Skeletal muscle tissue (tissue), 4 donors: ENCODE results near the gene CHAMP1. TPM values are rescaled to one million over a fixed set of nuclear protein-coding genes. Genes with fewer than 3 reads are reported as not detected.
A peak's percentile ranks its signal among the peaks of the same experiment; 100 is the strongest.

Experiments used
- H3K27ac ChIP-seq: one replicate; pipeline ENCODE4 v1.7.0; 2013; ENCODE audit warnings: mild to moderate bottlenecking, low read depth, low read length, inconsistent platforms
- H3K27me3 ChIP-seq, 3 donors: one replicate each; pipeline ENCODE4 v1.7.0; 2013; ENCODE audit warnings: low read length in 3 of 3; ENCODE audit not compliant: control insufficient read depth in 3 of 3, insufficient read depth in 3 of 3
- H3K36me3 ChIP-seq, 3 donors: one replicate each; pipeline ENCODE4 v1.7.0; 2013; ENCODE audit warnings: low read length in 3 of 3; ENCODE audit not compliant: control insufficient read depth in 3 of 3, insufficient read depth in 3 of 3
- H3K4me1 ChIP-seq, 3 donors: one replicate each; pipeline ENCODE4 v1.7.0; 2013; ENCODE audit warnings: low read length in 3 of 3, mild to moderate bottlenecking in 3 of 3; ENCODE audit not compliant: control insufficient read depth in 3 of 3, insufficient read depth in 3 of 3
- H3K4me3 ChIP-seq, 3 donors: one replicate each; pipeline ENCODE4 v1.7.0; 2013; ENCODE audit warnings: low read length in 3 of 3
- H3K9ac ChIP-seq, 3 donors: one replicate each; pipeline ENCODE4 v1.7.0; 2013; ENCODE audit warnings: low read length in 3 of 3, mild to moderate bottlenecking in 3 of 3, moderate library complexity in 2 of 3, low read depth in 1 of 3
- H3K9me3 ChIP-seq, 3 donors: one replicate each; pipeline ENCODE4 v1.7.0; 2013; ENCODE audit warnings: low read length in 3 of 3; ENCODE audit not compliant: control insufficient read depth in 3 of 3
- total RNA-seq: library from RNA; depleted of rRNA; stranded (reverse); fragments of >200 nt; gene quantifications from one replicate; pipeline ENCODE4 v1.2.3, GENCODE V29; 2014
- donor health status: Osteomylitis.

Gene CHAMP1
- total RNA-seq, 1 donor from 2014 or later: 5.2 TPM

DNA sequence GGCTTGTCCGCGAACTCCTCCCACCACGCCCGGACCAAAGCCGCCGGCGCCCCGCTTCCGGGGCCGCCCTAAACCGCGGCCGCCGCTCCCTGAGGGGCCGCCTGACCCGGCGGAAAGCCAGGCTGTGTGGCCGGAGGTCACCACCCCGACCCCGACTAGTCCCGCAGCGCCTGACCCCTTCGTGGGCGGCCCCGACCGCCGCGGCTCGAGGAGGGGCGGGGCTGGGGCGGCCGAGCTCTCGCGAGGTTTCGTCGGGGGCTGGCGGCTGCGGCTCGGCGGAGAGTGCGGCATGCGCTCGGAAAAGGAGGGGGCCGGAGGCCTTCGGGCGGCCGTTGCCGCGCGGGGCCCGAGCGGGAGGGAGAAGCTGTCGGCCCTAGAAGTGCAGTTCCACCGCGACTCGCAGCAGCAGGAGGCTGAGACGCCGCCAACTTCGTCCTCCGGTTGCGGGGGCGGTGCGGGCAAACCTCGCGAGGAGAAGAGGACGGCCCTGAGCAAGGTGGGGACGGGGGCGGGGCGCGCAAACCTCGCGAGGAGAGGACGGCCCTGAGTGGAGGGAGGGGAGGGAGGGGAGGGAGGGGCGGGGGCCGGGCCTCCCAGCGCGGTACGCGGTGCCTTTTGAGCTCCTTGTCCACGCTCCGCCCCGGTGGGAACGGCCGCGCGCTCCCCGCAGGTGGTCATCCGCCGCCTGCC, 32.8 kb upstream of the CHAMP1 start, which contains the start of gene UPF3A:
Gene UPF3A, plus strand, starts transcription at position 251 of the 690 bp plus-strand sequence. Its CDS starts 39 bp downstream, at position 290.
- Histone ChIP-seq H3K4me1 (peaks cover 4 to 13% (median 8%) of the 10 kb centered on the region in 3 donors), H3K27me3 (no peaks in the 10 kb centered on the region), H3K9ac (peak within 1 kb of the TSS; percentile 85 to 90 (median 86)), H3K36me3 (peaks cover 6 to 19% (median 18%) of the 10 kb centered on the region in 3 donors), H3K27ac (peak within 1 kb of the TSS; percentile 91), H3K9me3 (no peaks in the 10 kb centered on the region), H3K4me3 (peak within 1 kb of the TSS; percentile 82 to 88 (median 86))

- Histone ChIP-seq H3K4me3 (peak overlapping the region; percentile 79 to 88 (median 82)), H3K9ac (peak overlapping the region; percentile 79 to 84 (median 83)), H3K36me3 (peaks cover 10 to 26% (median 22%) of the 10 kb centered on the region in 3 donors), H3K9me3 (no peaks in the 10 kb centered on the region), H3K4me1 (peaks cover 4 to 13% (median 8%) of the 10 kb centered on the region in 3 donors), H3K27me3 (no peaks in the 10 kb centered on the region), H3K27ac (peak overlapping the region; percentile 74)
These were observed 32.1 kb upstream of the CHAMP1 start for GRCh38 chr13:114282041-114282670.

GRCh38 chr13:114283576-114283975, 30.7 kb upstream of the CHAMP1 start:
- H3K27ac ChIP-seq: no peak overlapping the region
- peaks cover 4 to 13% (median 8%) of the 10 kb centered on the region in 3 donors for H3K4me1 ChIP-seq
- no peaks in the 10 kb centered on the region for H3K9me3 ChIP-seq
- H3K36me3 ChIP-seq: peaks cover 19 to 35% (median 31%) of the 10 kb centered on the region in 3 donors
- H3K9ac ChIP-seq: no peak overlapping the region
- no peak overlapping the region for H3K4me3 ChIP-seq
- no peaks in the 10 kb centered on the region for H3K27me3 ChIP-seq

GRCh38 chr13:114284680-114285079, 29.6 kb upstream of the CHAMP1 start:
- H3K36me3 ChIP-seq: peaks cover 21 to 39% (median 34%) of the 10 kb centered on the region in 3 donors

DNA sequence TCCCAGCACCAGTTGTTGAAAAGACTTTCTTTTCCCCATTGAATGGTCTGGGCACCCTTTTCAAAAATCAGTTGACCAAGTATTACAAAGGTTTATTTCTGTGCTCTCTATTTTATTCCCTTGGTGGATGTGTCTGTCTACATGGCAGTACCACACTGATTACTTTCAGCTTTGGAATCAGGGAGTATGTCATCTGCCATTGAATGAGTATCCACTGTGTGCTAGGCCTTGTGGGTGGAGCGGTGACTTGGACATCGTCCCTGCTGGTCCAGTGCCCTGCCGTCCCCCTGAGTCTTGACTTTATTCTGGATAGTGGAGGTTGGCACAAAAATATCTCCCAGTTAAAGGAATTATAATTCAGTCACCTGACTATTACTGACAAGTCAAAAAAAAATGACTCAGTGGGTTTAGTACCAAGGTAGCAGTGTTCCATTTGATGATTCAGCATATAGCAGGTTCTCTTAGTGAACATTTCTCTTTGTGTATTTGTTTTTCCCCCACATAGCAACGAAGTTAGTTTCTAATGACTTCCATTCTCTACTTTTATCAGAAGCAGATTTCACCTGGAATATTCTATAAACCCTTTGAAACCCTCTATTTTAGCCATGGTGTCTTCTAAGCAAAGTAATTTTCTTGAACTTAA, 29.0 kb upstream of the CHAMP1 start:
- Histone ChIP-seq H3K4me1 (peaks cover 4 to 13% (median 8%) of the 10 kb centered on the region in 3 donors), H3K9ac (no peak overlapping the region), H3K36me3 (peaks cover 25 to 43% (median 38%) of the 10 kb centered on the region in 3 donors), H3K9me3 (no peaks in the 10 kb centered on the region), H3K4me3 (no peak overlapping the region), H3K27ac (no peak overlapping the region), H3K27me3 (no peaks in the 10 kb centered on the region)

More at GRCh38 chr13:114284680-114285079, 29.6 kb upstream of the CHAMP1 start:
- H3K9ac ChIP-seq: no peak overlapping the region
- H3K4me1 ChIP-seq: peaks cover 4 to 13% (median 8%) of the 10 kb centered on the region in 3 donors
- H3K4me3 ChIP-seq: no peak overlapping the region
- H3K9me3 ChIP-seq: no peaks in the 10 kb centered on the region
- H3K27ac ChIP-seq: no peak overlapping the region
- H3K27me3 ChIP-seq: no peaks in the 10 kb centered on the region

DNA sequence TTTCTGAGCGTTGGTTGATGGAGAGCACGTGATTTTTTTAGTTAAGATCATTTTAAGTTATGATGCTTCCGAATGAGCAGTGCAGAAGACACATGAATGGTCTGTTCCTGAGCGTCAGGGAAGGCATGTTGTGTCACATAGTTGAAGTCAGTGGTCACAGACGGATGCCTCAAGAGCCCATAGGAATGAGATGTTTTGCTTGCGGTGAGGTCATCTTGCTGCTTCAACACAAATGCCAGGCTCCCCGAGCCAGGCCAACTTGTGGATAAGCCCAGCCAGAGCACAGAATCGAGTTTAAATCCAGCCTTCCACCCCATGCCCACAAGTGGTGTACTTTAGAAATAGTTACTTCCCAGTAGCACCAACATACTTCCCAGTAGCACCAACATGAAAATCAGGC, 27.5 kb upstream of the CHAMP1 start:
- H3K27me3 ChIP-seq: no peaks in the 10 kb centered on the region
- peaks cover 27 to 49% (median 40%) of the 10 kb centered on the region in 3 donors for H3K36me3 ChIP-seq

DNA sequence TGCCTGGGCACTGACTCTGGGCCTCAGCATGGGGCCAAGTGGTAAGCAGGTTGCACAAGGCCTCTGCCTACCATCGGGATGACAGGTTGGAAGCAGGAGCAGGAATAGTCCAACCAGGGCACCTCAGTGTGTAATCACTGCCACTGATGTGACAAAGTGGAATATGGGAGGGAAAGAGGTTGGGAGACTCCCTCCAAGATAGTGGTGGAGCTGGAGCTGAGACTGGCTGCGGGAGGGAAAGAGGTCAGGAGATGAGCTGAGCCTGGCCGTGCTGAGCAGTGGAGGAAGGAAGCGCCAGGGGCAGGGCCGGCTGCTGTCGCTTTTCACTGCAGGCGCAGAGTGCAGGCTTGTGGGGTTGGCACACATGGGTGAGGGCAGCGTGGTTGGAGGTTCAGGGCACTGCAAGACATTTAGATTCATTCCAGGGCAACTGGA, 26.1 kb upstream of the CHAMP1 start:
- Histone ChIP-seq H3K4me1 (no peaks in the 10 kb centered on the region), H3K27me3 (no peaks in the 10 kb centered on the region), H3K9me3 (no peaks in the 10 kb centered on the region), H3K36me3 (peaks cover 36 to 56% (median 48%) of the 10 kb centered on the region in 3 donors), H3K27ac (no peak overlapping the region), H3K9ac (no peak overlapping the region), H3K4me3 (no peak overlapping the region)

More for the DNA sequence above, 27.5 kb upstream of the CHAMP1 start:
- Histone ChIP-seq H3K9me3 (no peaks in the 10 kb centered on the region), H3K9ac (no peak overlapping the region), H3K4me3 (no peak overlapping the region), H3K4me1 (peaks cover 0 to 7% (median 3%) of the 10 kb centered on the region in 3 donors), H3K27ac (no peak overlapping the region)

DNA sequence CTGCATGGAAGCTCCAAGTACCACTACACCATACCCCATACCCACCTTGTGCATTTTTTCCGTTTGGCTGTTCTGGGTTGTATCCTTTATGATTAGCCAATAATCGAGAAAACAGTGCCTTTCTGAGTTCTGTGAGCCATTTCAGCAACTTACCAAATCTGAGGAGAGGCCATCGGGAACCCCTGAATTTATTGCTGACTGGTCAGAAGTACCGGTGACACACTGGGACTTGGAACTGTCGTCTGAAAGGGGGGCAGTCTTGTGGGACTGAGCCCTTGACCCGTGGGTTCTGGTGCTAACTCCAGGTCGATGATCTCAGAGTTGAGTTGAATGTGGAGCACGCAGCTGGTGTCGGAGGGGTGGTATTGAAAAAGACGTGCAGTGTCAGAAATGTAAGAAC, 17.9 kb upstream of the CHAMP1 start:
- Histone ChIP-seq H3K4me1 (no peaks in the 10 kb centered on the region), H3K27ac (no peak overlapping the region), H3K9me3 (no peaks in the 10 kb centered on the region), H3K9ac (no peak overlapping the region), H3K36me3 (peaks cover 26 to 42% (median 39%) of the 10 kb centered on the region in 3 donors), H3K27me3 (no peaks in the 10 kb centered on the region), H3K4me3 (no peak overlapping the region)

DNA sequence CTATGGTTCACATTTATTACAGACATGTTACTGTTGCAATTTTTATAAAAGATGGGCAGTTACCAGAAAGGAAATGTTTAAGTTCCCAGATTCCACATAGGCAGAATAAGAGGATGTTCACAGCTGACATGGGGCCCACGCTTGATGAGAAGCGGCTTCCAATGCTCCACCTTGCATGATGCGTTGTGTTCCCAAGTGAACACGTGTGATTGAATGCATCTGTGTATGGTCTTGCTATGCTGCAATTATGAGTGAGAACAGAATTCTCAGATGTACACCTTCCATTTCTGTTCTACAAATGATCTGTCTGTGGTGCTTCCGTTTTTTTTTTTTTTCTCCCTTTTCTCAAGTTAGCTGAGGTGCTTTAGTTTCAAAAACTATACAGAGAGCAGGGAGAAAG, 17.4 kb upstream of the CHAMP1 start:
- no peak overlapping the region for H3K4me3 ChIP-seq
- H3K27me3 ChIP-seq: no peaks in the 10 kb centered on the region
- H3K9ac ChIP-seq: no peak overlapping the region
- no peaks in the 10 kb centered on the region for H3K9me3 ChIP-seq
- no peaks in the 10 kb centered on the region for H3K4me1 ChIP-seq
- no peak overlapping the region for H3K27ac ChIP-seq
- H3K36me3 ChIP-seq: peaks cover 27 to 43% (median 39%) of the 10 kb centered on the region in 3 donors
